BE2C (cell line): ENCODE measurements around the gene DUOX2.

ENCODE experiments used
- DNase-seq: peaks from one replicate; pipeline ENCODE4 v3.0.0-alpha.2; 2020
- H3K27me3 ChIP-seq: fragments of 250-450 bp; sonication (Bioruptor Pico); 2 replicates; pipeline ENCODE4 v1.5.1; 2020; ENCODE audit warnings: mild to moderate bottlenecking
- H3K36me3 ChIP-seq: fragments of 250-450 bp; sonication (Bioruptor Pico); 2 replicates; pipeline ENCODE4 v1.5.1; 2020; ENCODE audit warnings: mild to moderate bottlenecking
- H3K4me1 ChIP-seq: fragments of 250-450 bp; sonication (Bioruptor Pico); 2 replicates; pipeline ENCODE4 v1.5.1; 2020
- H3K4me3 ChIP-seq: 2 replicates; pipeline ENCODE4 v1.5.1; 2011; ENCODE audit warnings: low read depth, low read length
- H3K9me3 ChIP-seq: fragments of 250-450 bp; sonication (Bioruptor Pico); 2 replicates; pipeline ENCODE4 v1.5.1; 2020
- TF ChIP-seq, protein P1 (sequence below): IDR thresholded peaks from 2 replicates; pipeline ENCODE4 v1.5.1; 2012; ENCODE audit warnings: mild to moderate bottlenecking, low read depth, low read length

The DUOX2 gene

GRCh38 chr15:45093622-45094357, 20.2 kb downstream of the DUOX2 start:
- Histone ChIP-seq H3K27me3 (no peaks in the 10 kb centered on the region), H3K36me3 (no peaks in the 10 kb centered on the region), H3K4me3 (no peak overlapping the region), H3K4me1 (peaks cover 8% of the 10 kb centered on the region), H3K9me3 (no peaks in the 10 kb centered on the region)
- DNase-seq = no peak
- TF ChIP-seq, protein P1, sequence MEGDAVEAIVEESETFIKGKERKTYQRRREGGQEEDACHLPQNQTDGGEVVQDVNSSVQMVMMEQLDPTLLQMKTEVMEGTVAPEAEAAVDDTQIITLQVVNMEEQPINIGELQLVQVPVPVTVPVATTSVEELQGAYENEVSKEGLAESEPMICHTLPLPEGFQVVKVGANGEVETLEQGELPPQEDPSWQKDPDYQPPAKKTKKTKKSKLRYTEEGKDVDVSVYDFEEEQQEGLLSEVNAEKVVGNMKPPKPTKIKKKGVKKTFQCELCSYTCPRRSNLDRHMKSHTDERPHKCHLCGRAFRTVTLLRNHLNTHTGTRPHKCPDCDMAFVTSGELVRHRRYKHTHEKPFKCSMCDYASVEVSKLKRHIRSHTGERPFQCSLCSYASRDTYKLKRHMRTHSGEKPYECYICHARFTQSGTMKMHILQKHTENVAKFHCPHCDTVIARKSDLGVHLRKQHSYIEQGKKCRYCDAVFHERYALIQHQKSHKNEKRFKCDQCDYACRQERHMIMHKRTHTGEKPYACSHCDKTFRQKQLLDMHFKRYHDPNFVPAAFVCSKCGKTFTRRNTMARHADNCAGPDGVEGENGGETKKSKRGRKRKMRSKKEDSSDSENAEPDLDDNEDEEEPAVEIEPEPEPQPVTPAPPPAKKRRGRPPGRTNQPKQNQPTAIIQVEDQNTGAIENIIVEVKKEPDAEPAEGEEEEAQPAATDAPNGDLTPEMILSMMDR = no peak

GRCh38 chr15:45093013-45093412, 21.0 kb downstream of the DUOX2 start:
- Histone ChIP-seq H3K4me3 (no peak overlapping the region), H3K4me1 (peaks cover 16% of the 10 kb centered on the region), H3K27me3 (no peaks in the 10 kb centered on the region), H3K36me3 (no peaks in the 10 kb centered on the region), H3K9me3 (no peaks in the 10 kb centered on the region)
- TF ChIP-seq, protein P1 = no peak
- DNase-seq = no peak

- H3K4me3 ChIP-seq = no peak overlapping the region
- no peaks in the 10 kb centered on the region for H3K9me3 ChIP-seq
- H3K27me3 ChIP-seq = no peaks in the 10 kb centered on the region
Measured at GRCh38 chr15:45091576-45091975, 22.4 kb downstream of the DUOX2 start.

GRCh38 chr15:45091161-45091560, 22.8 kb downstream of the DUOX2 start:
- Histone ChIP-seq H3K36me3 (no peaks in the 10 kb centered on the region), H3K4me1 (peaks cover 21% of the 10 kb centered on the region), H3K27me3 (no peaks in the 10 kb centered on the region), H3K9me3 (no peaks in the 10 kb centered on the region), H3K4me3 (no peak overlapping the region)
- TF ChIP-seq, protein P1 = no peak
- no peak for DNase-seq

More at GRCh38 chr15:45091576-45091975, 22.4 kb downstream of the DUOX2 start:
- Histone ChIP-seq H3K36me3 (no peaks in the 10 kb centered on the region), H3K4me1 (peaks cover 21% of the 10 kb centered on the region)
- TF ChIP-seq, protein P1 = no peak
- DNase-seq = no peak

DNA sequence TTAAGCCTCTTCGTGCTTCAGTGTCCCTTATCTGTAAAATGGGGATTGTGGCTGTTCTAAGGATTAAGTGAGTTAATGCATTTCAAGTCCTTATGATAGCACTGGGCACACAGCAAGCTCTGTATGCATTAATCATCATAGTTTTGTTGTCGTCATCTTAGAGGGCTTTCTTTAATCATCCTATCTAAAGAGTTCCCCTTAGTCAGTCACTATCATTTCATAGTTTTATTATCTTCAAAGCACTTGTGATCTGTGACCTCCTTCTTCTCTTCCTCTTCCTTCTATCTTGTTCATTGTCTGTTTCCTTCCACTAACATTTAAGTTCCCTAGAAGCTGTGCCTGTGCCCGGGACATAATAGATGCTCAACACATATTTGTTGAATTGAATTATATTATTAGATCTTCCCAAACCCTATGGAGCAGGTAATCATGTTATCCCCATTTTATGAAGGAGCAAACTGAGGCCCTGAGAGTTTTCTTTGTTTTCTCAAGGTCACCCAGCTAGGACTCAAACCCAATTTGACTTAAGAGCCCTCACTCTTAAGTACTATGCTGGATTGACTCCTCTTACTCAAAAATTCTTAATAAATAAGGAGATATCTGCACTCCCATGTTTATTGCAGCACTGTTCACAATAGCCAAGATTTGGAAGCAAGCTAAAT, 24.1 kb downstream of the DUOX2 start:
- Histone ChIP-seq H3K4me1 (peaks cover 21% of the 10 kb centered on the region), H3K36me3 (no peaks in the 10 kb centered on the region), H3K27me3 (no peaks in the 10 kb centered on the region), H3K9me3 (no peaks in the 10 kb centered on the region), H3K4me3 (no peak overlapping the region)
- TF ChIP-seq, protein P1 = no peak
- no peak for DNase-seq
